GM18870 (cell line): ENCODE results near the gene SAMM50.

Experiments
- ATAC-seq: cut with Tn5 transposase; IDR thresholded peaks from one replicate; pipeline ENCODE4 v1.9.1; 2021; ENCODE audit warnings: moderate library complexity; ENCODE audit not compliant: unreplicated experiment

The SAMM50 gene

GRCh38 chr22:43955040-43955882 is at the start of gene SAMM50:
SAMM50 (plus strand) TSS chr22:43955442; CDS start chr22:43955578, 136 bp downstream.
- peak; percentile 66 for ATAC-seq

- no peak for ATAC-seq
Measured at GRCh38 chr22:43905681-43906080, 49.6 kb upstream of the SAMM50 start.

GRCh38 chr22:43909708-43910107 is 45.5 kb upstream of the SAMM50 start:
- no peak for ATAC-seq

GRCh38 chr22:43910178-43910695 is 45.0 kb upstream of the SAMM50 start:
- no peak for ATAC-seq

- ATAC-seq = no peak
Measured at GRCh38 chr22:43911351-43911750, 43.9 kb upstream of the SAMM50 start.

- ATAC-seq = no peak
Measured at GRCh38 chr22:43917521-43917920, 37.7 kb upstream of the SAMM50 start.

- ATAC-seq = no peak
Measured at GRCh38 chr22:43919106-43919973, 35.9 kb upstream of the SAMM50 start.

GRCh38 chr22:43921370-43921769 is 33.9 kb upstream of the SAMM50 start:
- no peak for ATAC-seq

GRCh38 chr22:43922123-43922522 is 33.1 kb upstream of the SAMM50 start:
- ATAC-seq = no peak

GRCh38 chr22:43923191-43923590 is 32.1 kb upstream of the SAMM50 start:
- no peak for ATAC-seq

- no peak for ATAC-seq
Measured at GRCh38 chr22:43923631-43924464, 31.4 kb upstream of the SAMM50 start, which contains the start of gene PNPLA3. PNPLA3 (plus strand) TSS chr22:43923805; CDS start chr22:43923912, 107 bp downstream.

- ATAC-seq = no peak
Measured at GRCh38 chr22:43924877-43925276, 30.4 kb upstream of the SAMM50 start.

- ATAC-seq = no peak
Measured at GRCh38 chr22:43925433-43926348, 29.6 kb upstream of the SAMM50 start.

GRCh38 chr22:43926349-43926710 is 28.9 kb upstream of the SAMM50 start:
- no peak for ATAC-seq

GRCh38 chr22:43928468-43928867 is 26.8 kb upstream of the SAMM50 start:
- no peak for ATAC-seq

GRCh38 chr22:43928908-43929307 is 26.3 kb upstream of the SAMM50 start:
- no peak for ATAC-seq

- ATAC-seq = no peak
Measured at GRCh38 chr22:43931771-43932170, 23.5 kb upstream of the SAMM50 start.

GRCh38 chr22:43941449-43941848 is 13.8 kb upstream of the SAMM50 start:
- ATAC-seq = no peak

GRCh38 chr22:43944670-43945430 is 10.4 kb upstream of the SAMM50 start:
- ATAC-seq = no peak
